Central memory CD4-positive, alpha-beta T cell (primary cell): ENCODE data around the gene TSLP.

Experiments
- DNase-seq: peaks from one replicate; pipeline ENCODE4 v3.0.0; 2022
- total RNA-seq, 3 experiments: gene quantifications; one replicate each; lab custom pipeline; 2026; lab: John Stamatoyannopoulos, UW

Gene TSLP
- total RNA-seq: 0.21 to 0.58 (median 0.22) reads per million in 3 experiments

GRCh38 chr5:111071413-111071812, at the start of gene TSLP:
Gene TSLP (plus strand): TSS chr5:111071713. CDS start chr5:111071891, 178 bp downstream.
- DNase-seq: no peak

DNA sequence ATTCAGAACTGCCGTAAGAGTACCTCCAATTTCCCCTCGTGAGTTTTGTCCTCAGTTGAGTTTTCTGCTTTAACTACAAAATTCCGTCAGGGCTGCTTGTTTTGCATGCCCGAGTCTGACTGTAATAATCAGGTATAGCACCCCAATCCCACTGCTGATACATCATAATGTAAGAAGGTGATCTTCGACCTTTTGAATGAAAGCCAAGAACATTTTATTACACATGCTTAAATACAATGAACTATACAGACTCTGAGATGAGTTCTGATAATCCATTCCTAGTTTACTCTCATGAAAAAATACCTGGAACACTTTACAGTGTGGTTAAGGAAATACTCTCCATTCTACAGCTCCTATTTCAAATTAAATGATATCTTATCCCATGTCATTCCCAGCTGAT, 49.2 kb upstream of the TSLP start:
- no peak for DNase-seq

DNA sequence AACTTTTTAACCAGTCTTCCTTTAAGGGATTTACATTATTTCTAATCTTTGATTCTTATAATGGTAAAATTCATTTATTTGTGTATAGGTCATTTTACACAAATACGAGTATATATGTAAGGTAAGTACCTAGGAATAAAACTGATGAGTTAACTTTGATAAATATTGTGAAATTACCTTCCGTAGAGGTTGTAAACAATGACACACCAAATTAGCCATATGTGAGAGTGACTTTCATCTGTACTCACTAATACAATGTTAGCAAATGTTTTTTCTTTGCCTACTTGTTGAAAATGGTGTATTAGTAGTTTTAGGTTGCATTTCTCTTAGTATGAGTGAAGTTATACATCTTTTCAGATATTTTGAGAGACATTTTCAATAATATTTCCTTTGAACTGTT, 42.6 kb upstream of the TSLP start:
- no peak for DNase-seq

DNA sequence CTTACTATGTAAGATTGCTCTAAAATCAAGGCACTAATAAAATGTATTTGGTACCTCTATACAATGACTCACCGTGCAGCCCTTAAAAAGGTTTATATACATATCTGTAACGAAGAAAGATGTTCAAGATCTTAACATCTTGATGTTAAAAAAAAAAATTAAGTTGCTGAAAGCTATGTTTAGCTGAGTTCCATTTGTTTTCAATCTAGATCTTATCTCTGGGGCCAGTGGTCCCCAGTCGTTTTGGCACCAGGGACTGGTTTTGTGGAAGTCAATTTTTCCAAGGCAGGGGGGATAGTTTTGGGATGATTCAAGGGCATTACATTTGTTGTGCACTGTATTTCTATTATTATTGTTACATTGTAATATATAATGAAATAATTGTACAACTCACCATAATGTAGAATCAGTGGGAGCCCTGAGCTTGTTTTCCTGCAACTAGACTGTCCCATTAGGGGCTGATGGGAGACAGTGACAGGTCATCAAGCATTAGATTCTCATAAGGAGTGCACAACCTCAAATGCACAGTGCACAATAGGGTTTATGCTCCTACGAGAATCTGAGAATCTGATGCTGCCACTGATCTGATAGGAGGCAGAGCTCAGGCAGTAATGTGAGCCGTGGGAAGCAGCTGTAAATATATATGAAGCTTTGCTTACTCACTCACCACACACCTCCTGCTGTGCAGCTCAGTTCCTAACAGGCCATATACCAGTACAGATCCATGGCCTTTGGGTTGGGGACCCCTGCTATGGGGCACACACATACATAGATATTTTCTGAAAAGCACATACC, 27.6 kb upstream of the TSLP start:
- no peak for DNase-seq

DNA sequence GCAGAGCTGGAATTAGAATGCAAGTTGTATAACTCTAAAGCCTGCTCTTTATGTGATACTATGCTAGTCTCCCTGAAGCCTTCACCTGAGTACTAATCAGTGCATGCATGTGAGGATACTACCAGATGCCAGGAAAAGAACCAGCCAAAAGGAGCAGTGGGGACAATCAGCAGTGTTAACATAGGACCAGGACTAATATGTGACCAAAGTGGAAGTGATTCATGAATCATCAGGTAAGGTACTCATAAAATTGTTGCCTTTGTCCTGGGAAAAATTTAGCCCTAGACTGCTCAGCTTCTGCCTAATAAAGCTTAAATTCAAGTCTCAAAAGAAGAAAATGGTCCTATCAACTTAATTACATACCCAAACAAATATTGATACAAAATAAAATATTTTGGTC, 13.4 kb upstream of the TSLP start:
- no peak for DNase-seq

GRCh38 chr5:111060169-111060568, 11.3 kb upstream of the TSLP start:
- DNase-seq: no peak

DNA sequence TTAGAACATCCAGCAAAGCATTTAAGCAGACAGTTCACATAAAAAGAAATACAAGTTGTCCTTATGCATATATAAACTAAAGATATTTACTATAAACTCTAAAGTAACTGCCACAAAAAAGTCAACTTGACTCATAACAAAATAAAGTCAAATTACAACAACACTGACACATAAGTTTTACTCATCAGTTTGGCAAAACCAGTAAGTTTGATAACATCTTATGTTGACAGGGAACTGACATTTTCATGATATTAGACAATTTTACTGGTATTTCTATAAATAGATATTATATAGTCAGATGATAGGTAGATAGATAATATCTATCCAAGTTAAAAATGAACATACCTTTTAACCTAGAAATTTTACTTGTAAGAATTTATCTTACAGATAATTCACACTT, 9.9 kb upstream of the TSLP start:
- DNase-seq: no peak

DNA sequence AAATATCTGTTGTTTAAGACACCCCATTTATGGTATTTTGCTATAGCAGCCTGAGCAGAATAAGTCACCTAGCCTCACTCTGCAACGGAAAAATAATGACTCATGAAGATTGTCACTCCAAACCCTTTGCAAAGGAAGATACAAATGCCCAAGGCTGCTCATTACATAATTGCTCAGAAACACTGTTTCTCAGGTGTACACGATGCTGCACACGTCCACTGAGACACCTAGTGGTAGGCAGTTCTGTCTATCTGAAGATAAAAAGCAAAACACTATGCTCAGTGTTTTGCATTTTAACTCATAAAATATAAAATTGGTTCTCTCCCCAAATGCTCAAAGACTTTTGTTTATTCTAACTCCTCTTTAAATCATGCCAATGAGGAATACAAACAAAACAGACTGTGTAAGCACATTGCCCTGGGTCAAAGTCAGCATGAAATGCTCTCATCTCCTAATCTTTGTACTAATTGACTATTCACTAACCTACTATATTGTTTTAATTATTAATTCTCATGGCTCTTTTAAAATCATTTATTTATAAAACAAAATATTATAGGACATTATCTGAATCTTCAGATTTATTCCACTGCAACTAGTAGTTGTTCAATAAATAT, 7.7 kb upstream of the TSLP start:
- no peak for DNase-seq

DNA sequence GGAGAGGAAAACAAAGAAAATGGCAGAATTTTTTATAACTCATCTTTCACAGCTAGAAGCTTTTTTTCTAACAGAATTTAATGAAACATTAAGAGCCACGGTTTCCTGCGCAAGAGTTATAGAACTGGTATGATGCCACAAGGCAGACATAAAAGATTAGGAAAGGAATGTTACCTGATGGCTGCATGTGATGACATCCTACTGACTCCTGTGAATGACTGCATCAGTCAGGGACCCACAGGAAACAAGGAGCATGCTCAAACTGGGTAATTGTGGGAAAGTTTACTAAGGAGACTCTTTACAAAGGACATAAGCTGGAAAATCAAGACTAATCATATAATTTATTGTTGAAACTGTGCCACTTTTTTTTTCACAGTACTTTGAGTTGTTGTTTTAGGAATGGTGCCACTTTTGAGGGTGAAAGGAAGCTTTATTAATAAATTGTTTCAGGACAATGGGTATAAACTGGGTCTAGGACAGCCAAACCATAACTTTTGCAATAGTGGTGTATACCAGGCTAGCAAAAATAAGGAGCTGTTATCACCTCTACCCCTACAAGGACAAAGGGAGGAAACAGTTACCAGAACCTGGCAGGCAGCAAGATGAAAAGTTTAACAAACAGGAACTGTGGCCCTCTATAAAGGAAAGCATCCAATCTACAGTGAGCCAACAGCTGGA, 5.1 kb upstream of the TSLP start:
- DNase-seq: no peak

- no peak for DNase-seq
These were observed 3.3 kb upstream of the TSLP start for GRCh38 chr5:111068213-111068612.

GRCh38 chr5:111069839-111070238, 1.7 kb upstream of the TSLP start:
- no peak for DNase-seq

- no peak for DNase-seq
These were observed 1.0 kb upstream of the TSLP start for GRCh38 chr5:111070272-111071134.

DNA sequence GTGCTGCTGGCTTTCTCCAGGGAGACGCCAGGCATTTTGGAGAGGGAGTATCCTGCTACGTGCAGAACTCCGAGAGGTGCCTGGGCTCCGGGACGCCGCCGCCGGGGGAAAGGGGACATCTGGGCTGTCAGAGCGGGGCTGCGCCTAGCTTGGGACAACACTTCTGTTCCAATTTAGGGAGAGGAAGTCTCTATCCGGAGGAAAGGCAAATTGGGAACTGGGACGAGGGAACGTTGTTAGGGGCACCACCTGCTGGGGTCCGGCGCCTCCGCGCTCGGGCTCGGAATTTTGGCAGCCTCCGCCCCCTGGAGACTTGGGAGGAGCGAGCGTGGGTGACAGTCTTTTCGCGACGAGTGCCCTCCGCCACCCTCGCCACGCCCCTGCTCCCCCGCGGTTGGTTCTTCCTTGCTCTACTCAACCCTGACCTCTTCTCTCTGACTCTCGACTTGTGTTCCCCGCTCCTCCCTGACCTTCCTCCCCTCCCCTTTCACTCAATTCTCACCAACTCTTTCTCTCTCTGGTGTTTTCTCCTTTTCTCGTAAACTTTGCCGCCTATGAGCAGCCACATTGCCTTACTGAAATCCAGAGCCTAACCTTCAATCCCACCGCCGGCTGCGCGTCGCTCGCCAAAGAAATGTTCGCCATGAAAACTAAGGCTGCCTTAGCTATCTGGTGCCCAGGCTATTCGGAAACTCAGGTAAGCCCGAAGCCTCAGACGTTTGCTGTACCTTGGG, 1.6 kb downstream of the TSLP start:
- peak; percentile 50 for DNase-seq

GRCh38 chr5:111074244-111074643, 2.7 kb downstream of the TSLP start:
- DNase-seq: no peak

DNA sequence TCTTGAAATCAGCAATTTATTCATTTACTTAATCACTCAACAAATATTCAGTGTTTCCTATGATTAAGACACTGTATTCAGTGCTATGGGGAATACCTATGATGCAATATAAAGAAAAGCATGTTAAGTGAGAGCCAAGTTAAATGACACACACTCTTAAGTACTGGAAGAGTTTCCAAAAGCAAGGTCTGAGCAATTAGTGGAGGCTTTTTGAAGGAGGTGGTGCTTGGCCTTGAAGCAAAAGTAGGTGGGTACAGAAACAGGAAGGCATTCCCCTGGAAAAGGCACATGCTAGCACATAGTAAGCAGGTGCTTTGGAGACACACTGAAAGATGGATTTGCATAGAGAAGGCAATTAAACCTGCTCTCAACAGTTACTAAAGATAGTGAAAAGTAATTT, 4.0 kb downstream of the TSLP start:
- no peak for DNase-seq

DNA sequence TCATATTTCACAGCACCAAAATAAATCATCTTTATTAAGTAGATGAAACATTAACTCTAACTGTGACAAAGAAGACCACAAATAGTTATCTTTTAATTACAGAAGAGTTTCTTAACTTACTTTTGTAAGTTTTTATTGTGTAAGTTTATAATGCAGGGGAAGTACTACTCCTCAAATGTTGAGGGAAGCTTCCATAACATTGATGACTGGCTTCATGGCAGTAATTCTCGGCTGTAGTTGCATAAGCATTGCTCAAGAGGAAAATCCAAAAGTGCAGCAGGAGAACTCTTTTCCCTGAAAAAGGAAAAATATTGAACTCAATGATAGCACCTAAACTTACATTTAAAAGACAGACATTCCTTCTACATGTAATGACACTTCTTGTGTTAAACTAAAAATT, 4.6 kb downstream of the TSLP start:
- no peak for DNase-seq

- no peak for DNase-seq
These were observed 6.2 kb downstream of the TSLP start for GRCh38 chr5:111077678-111078077.

GRCh38 chr5:111079846-111080245, 8.3 kb downstream of the TSLP start:
- no peak for DNase-seq

GRCh38 chr5:111083323-111083722, 11.8 kb downstream of the TSLP start:
- no peak for DNase-seq

DNA sequence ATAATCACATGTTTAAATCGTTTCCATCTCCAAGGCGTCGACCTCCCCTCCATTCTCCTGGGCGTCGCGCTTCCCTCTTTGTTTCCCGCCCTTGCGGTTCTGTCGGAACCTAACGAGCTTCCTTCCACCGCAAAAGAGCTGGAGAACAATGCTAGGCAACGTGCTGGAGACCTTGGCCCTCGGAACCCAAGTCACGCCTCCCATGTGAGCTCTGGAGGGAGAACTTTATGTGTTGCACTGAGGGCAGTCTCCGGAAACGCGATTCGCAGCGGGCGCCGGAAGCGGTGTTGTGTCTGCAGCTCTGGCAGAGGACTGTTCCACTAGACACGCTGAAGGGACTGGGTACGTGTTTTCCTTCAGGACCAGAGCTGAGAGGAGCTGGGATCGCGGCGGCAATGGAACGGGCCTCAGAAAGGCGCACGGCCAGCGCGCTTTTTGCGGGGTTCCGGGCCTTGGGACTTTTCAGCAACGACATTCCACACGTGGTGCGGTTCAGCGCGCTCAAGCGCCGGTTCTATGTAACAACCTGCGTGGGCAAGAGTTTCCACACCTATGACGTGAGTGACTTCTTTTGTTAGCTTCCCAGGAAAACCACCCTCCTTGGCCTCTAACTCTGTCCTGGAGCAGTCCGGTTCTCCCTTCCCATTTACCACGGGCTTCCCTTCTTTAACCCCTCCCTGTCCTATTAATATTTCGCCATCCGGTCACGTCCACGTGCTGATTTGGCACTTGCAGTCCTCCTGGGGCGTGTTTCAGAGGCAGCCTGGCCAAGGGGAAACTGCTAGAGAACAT, 20.7 kb downstream of the TSLP start, which contains the start of gene WDR36:
Gene WDR36 (plus strand): TSS at position 287 of the 792 bp plus-strand sequence. CDS start 109 bp downstream, at position 396.
- peak; percentile 85 for DNase-seq

GRCh38 chr5:111095982-111096381, 24.5 kb downstream of the TSLP start:
- DNase-seq: no peak
